ENCODE results near the gene AKNAD1.
"Not testable (repeated sequence)": the region's sequence is repeated elsewhere in the genome, so short reads cannot be mapped to it uniquely, and the experiment has no call there.

AKNAD1 gene

DNA sequence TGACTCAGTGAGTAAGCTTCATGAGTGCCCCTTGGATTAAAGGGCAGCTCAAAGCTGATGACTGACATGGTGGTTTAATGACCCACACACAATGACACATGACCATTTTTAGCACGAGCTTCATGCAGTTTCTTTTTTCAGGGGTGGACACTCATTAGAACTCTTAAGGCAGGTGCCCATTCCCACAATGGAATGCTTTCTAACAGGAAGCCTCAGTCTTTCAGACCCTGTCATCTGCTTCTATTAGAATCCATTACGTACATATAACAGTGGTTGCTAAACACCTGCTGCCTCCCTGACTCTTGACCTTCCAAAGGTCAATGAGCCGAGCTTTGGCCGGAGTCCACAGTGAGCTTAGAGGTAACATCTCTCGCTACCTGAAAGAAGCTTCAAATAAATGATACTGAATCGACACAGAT, 27.4 kb downstream of the AKNAD1 start:
- no peak for DNase-seq

GRCh38 chr1:108828074-108828961, 28.6 kb downstream of the AKNAD1 start:
- DNase-seq: peak; percentile 62

- no peak for DNase-seq
Observed at GRCh38 chr1:108826081-108826635, 30.7 kb downstream of the AKNAD1 start.

DNA sequence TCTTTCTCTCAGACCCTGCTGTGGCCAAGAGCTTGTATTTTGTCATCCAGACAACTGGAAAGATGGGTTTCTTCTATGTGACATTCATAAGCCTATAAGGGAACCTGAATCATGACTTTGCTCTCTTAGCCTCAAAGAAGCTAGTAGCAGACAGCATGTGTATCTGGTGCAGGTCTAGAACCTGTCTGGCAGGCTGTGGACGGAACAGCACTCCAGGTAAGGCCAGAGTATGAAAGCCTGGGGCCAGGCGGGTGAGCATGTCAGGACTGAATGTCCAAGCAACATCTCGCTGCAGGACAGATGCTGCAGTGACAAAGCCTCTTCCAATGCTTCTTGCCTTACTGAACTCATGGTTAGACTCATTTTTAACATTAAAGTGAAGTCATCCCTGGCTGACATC, 32.8 kb downstream of the AKNAD1 start:
- DNase-seq: no peak

- no peak for DNase-seq
Observed at GRCh38 chr1:108823632-108824031, 33.3 kb downstream of the AKNAD1 start.

GRCh38 chr1:108819878-108820277, 37.0 kb downstream of the AKNAD1 start:
- no peak for DNase-seq

- no peak for DNase-seq
Observed at GRCh38 chr1:108817811-108818210, 39.1 kb downstream of the AKNAD1 start.

GRCh38 chr1:108817016-108817415, 39.9 kb downstream of the AKNAD1 start:
- no peak for DNase-seq

DNA sequence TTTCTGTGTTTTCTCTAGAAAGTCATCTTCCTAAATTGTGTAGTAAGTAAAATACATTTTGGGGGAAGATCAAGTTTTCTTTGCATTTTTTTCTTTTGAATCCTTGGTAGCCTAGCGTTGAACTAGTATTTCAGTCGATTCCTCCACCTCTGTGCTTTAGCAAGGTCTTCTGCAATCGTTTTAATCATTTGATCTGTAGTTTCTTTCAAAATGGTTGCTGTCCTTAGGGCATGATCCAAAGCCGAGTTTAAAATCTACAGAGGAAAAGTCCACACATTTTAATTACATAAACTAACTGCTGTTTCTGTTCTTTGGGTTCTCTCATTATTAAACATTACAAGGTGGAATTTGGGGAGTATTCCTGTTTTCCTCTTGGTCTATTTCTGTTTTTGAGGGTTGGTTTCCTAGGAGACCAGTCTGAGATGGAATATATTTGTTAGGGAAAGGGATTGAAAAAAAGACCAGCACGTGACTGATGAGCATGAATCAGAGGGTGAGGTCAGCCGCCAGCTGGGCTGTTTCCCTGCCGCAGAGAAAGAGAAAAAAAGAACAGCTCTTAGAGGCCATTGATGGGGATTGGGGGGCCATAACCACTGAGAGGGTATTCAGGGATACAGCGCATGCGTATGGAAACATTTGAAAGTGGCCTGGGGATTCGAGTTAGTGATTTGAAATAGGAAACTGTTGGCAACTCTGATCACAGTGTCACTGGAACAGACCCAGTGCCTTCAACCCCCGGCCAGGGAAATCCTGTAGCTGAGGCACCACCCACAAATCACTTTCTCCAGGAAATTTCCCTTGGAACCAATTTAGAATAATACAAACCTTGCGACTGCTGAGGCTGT, 40.6 kb downstream of the AKNAD1 start:
- no peak for DNase-seq

- DNase-seq: no peak
Observed at GRCh38 chr1:108815566-108815965, 41.3 kb downstream of the AKNAD1 start.

- DNase-seq: no peak
Observed at GRCh38 chr1:108814343-108815125, 42.4 kb downstream of the AKNAD1 start.

GRCh38 chr1:108813326-108813725, 43.6 kb downstream of the AKNAD1 start:
- no peak for DNase-seq

DNA sequence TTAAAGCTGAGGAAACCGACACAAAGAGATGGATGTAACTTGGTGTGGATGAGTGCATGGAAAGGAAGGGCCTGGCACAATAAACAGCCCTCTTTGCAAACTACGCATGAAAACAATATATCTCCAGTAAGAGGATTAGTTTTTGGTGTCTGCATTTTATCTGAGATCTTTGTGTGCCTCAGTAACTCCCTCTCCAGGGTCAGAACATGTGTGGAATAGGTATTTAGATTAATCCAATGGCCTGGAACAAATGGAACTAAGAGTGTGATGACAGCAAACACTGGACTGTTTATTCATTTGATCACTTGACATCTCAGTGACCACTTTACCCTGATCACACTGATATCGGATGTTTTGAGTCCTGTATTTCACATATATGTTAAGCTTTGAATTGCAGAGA, 45.3 kb downstream of the AKNAD1 start:
- DNase-seq: no peak

GRCh38 chr1:108808438-108808837, 48.5 kb downstream of the AKNAD1 start:
- no peak for DNase-seq

DNA sequence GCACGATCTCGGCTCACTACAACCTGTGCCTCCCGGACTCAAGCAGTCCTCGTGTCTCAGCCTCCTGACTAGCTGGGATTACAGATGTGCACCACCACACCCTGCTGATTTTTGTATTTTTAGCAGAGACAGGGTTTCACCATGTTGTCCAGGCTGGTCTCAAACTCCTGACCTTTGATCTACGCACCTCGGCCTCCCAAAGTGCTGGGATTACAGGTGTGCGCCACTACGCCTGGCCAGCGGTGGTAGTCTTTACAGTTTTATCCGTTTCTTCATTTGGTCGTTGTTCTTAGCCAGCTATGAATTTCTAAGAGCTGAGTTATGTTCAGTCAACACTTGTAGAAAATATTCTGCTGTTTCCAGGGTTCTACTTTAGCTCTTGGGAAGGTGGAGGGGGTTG, 53.3 kb downstream of the AKNAD1 start:
- DNase-seq: no peak

- no peak for DNase-seq
Observed at GRCh38 chr1:108801101-108801500, 55.8 kb downstream of the AKNAD1 start.

GRCh38 chr1:108799001-108799400, 57.9 kb downstream of the AKNAD1 start:
- DNase-seq: no peak

DNA sequence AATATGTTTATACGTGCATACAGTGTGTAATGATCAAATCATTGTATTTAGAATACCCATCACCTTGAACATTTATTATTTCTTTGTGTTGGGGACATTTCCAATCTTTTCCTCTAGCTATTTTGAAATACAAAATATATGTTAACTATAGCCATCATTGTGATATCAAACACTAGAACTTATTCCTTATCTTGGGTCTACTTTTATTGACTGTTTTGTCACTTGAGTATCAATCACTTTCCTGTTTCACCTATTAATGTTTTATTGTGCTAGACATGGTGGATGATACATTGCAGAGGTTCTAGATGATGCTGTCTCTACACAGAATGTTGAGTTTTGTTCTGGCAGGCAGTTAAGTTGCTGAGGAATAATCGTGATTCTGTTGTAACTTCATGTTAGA, 64.5 kb downstream of the AKNAD1 start:
- DNase-seq: no peak

- DNase-seq: no peak
Observed at GRCh38 chr1:108791790-108792189, 65.1 kb downstream of the AKNAD1 start.

- DNase-seq: no peak
Observed at GRCh38 chr1:108785880-108786279, 71.0 kb downstream of the AKNAD1 start.

- DNase-seq: no peak
Observed at GRCh38 chr1:108785264-108785663, 71.6 kb downstream of the AKNAD1 start.

GRCh38 chr1:108781575-108781944, 75.3 kb downstream of the AKNAD1 start:
- not testable (repeated sequence) for DNase-seq
